ENCODE data around the gene DOCK4.

The DOCK4 gene

GRCh38 chr7:112058686-112059085 is 147.5 kb downstream of the DOCK4 start:
- H3K79me1 ChIP-seq (ENCODE audit: low read length), result peaks cover 14% of the 10 kb centered on the region
- H3K4ac ChIP-seq (ENCODE audit: low read depth, low read length), result no peak overlapping the region
- no peaks in the 10 kb centered on the region for H3K36me3 ChIP-seq (ENCODE audit: control insufficient read depth, insufficient read depth, low read length)
- peaks cover 2% of the 10 kb centered on the region for H3K4me1 ChIP-seq (ENCODE audit: control insufficient read depth, low read depth, low read length)
- H3K23ac ChIP-seq (ENCODE audit: low read length), result no peak overlapping the region
- H3K9ac ChIP-seq (ENCODE audit: low read length), result no peak overlapping the region
- H3K18ac ChIP-seq (ENCODE audit: low read length), result no peak overlapping the region
- H2BK5ac ChIP-seq (ENCODE audit: low read length), result no peak overlapping the region
- H3K27me3 ChIP-seq (ENCODE audit: insufficient read depth, low read length, poor library complexity), result no peaks in the 10 kb centered on the region
- no peak overlapping the region for H3K4me2 ChIP-seq (ENCODE audit: low read length)
- no peak overlapping the region for H3K4me3 ChIP-seq (ENCODE audit: low read length)
- no peak for DNase-seq
- no peak overlapping the region for H3K56ac ChIP-seq (ENCODE audit: low read length)
- peaks cover 9% of the 10 kb centered on the region for H3K79me2 ChIP-seq (ENCODE audit: control insufficient read depth, insufficient read depth, low read length)
- no peak overlapping the region for H2BK15ac ChIP-seq (replicated peaks; ENCODE audit: low read depth)
- H2BK120ac ChIP-seq (ENCODE audit: low read depth, low read length), result no peak overlapping the region
- H4K5ac ChIP-seq (ENCODE audit: low read length), result no peak overlapping the region
- no CpG with 5 or more reads among the region's 1 CpG for WGBS (ENCODE audit: extremely low coverage, insufficient coverage, low lambda C conversion rate)
- H3K27ac ChIP-seq (ENCODE audit: low read depth, low read length), result no peak overlapping the region
- H2AK5ac ChIP-seq (ENCODE audit: low read length), result no peak overlapping the region
- no peak overlapping the region for H4K8ac ChIP-seq (ENCODE audit: low read depth, low read length)

DNA sequence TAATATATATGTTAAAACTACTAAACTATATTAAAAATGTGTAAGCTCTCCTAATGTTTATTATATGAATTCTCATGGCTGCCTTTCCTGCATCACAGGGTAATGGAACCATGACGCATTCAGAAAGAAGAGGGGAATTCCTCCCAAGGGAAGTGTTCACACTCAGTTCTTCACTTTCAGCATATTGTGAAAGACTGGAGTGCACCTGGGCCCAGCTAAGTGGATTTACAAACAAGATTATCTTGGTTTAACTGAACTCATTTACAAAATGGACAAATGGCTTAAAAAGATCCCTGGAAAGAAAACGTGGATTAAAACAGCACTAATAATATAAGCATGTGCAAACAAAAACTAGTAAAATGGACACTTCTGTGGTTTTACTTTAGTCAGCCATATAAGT is 149.8 kb downstream of the DOCK4 start:
- WGBS (ENCODE audit: extremely low coverage, insufficient coverage, low lambda C conversion rate), result no CpG with 5 or more reads among the region's 2 CpGs
- Histone ChIP-seq H3K79me1 (ENCODE audit: low read length) (peaks cover 16% of the 10 kb centered on the region), H3K27ac (ENCODE audit: low read depth, low read length) (no peak overlapping the region), H3K4me3 (ENCODE audit: low read length) (no peak overlapping the region), H3K36me3 (ENCODE audit: control insufficient read depth, insufficient read depth, low read length) (no peaks in the 10 kb centered on the region), H3K4ac (ENCODE audit: low read depth, low read length) (no peak overlapping the region), H3K23ac (ENCODE audit: low read length) (no peak overlapping the region), H3K79me2 (ENCODE audit: control insufficient read depth, insufficient read depth, low read length) (peaks cover 12% of the 10 kb centered on the region), H2BK15ac (replicated peaks; ENCODE audit: low read depth) (no peak overlapping the region), H3K18ac (ENCODE audit: low read length) (no peak overlapping the region), H3K56ac (ENCODE audit: low read length) (no peak overlapping the region), H3K4me1 (ENCODE audit: control insufficient read depth, low read depth, low read length) (peaks cover 2% of the 10 kb centered on the region), H3K9ac (ENCODE audit: low read length) (no peak overlapping the region), H3K27me3 (ENCODE audit: insufficient read depth, low read length, poor library complexity) (no peaks in the 10 kb centered on the region), H2BK5ac (ENCODE audit: low read length) (no peak overlapping the region), H2AK5ac (ENCODE audit: low read length) (no peak overlapping the region), H4K8ac (ENCODE audit: low read depth, low read length) (no peak overlapping the region), H2BK120ac (ENCODE audit: low read depth, low read length) (no peak overlapping the region), H3K4me2 (ENCODE audit: low read length) (no peak overlapping the region), H4K5ac (ENCODE audit: low read length) (no peak overlapping the region)
- DNase-seq, result no peak

DNA sequence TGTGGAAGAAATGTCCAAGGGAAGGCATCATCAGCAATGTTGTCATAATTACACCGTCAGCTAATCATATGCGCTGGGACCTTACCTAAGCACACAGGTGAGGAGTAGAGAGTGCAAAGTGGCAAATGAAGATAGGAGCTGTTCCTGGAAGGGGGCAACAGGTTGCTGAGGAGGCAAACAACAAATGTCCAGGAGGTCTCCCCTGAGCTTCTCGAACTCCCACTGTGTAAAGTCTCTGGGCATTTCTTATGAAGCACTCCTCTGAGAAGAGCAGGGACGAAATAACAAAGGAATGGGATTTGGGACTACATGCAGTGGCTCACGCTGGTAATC is 152.5 kb downstream of the DOCK4 start:
- Histone ChIP-seq H3K27ac (ENCODE audit: low read depth, low read length) (no peak overlapping the region), H2BK120ac (ENCODE audit: low read depth, low read length) (no peak overlapping the region), H3K4me1 (ENCODE audit: control insufficient read depth, low read depth, low read length) (peaks cover under 1% of the 10 kb centered on the region), H3K4ac (ENCODE audit: low read depth, low read length) (no peak overlapping the region), H3K79me2 (ENCODE audit: control insufficient read depth, insufficient read depth, low read length) (peaks cover 11% of the 10 kb centered on the region), H2BK5ac (ENCODE audit: low read length) (no peak overlapping the region), H2AK5ac (ENCODE audit: low read length) (no peak overlapping the region), H4K5ac (ENCODE audit: low read length) (no peak overlapping the region), H3K36me3 (ENCODE audit: control insufficient read depth, insufficient read depth, low read length) (no peaks in the 10 kb centered on the region), H3K23ac (ENCODE audit: low read length) (no peak overlapping the region), H3K9ac (ENCODE audit: low read length) (no peak overlapping the region), H2BK15ac (replicated peaks; ENCODE audit: low read depth) (no peak overlapping the region), H3K56ac (ENCODE audit: low read length) (no peak overlapping the region), H3K4me3 (ENCODE audit: low read length) (no peak overlapping the region), H3K18ac (ENCODE audit: low read length) (no peak overlapping the region), H3K4me2 (ENCODE audit: low read length) (no peak overlapping the region), H4K8ac (ENCODE audit: low read depth, low read length) (no peak overlapping the region), H3K27me3 (ENCODE audit: insufficient read depth, low read length, poor library complexity) (no peaks in the 10 kb centered on the region), H3K79me1 (ENCODE audit: low read length) (peaks cover 13% of the 10 kb centered on the region)
- no peak for DNase-seq
- no CpG with 5 or more reads among the region's 5 CpGs for WGBS (ENCODE audit: extremely low coverage, insufficient coverage, low lambda C conversion rate)

GRCh38 chr7:112052993-112053736 is 153.0 kb downstream of the DOCK4 start:
- Histone ChIP-seq H3K27ac (ENCODE audit: low read depth, low read length) (no peak overlapping the region), H4K5ac (ENCODE audit: low read length) (no peak overlapping the region)

DNA sequence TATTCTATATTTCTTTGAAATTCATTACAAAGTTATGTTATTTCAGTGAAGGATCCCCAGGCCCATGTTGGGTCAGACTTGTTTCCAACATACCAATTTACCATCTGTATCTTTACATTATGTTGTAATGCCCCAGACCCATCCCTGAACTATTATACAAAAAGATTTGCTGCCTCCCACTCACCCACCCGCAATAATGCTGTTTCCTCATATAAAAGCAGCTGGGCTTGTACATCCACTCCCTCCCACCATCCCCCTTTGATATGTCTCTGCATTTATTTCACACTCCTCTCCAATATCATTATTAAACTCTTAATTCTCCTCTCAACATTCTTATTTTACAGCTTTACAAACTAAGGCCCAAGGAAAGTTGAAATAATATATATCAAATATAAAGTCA is 153.7 kb downstream of the DOCK4 start:
- Histone ChIP-seq H3K4ac (ENCODE audit: low read depth, low read length) (no peak overlapping the region), H4K5ac (ENCODE audit: low read length) (no peak overlapping the region), H3K56ac (ENCODE audit: low read length) (no peak overlapping the region), H3K27me3 (ENCODE audit: insufficient read depth, low read length, poor library complexity) (no peaks in the 10 kb centered on the region), H2BK5ac (ENCODE audit: low read length) (no peak overlapping the region), H3K18ac (ENCODE audit: low read length) (no peak overlapping the region), H2BK15ac (replicated peaks; ENCODE audit: low read depth) (no peak overlapping the region), H3K36me3 (ENCODE audit: control insufficient read depth, insufficient read depth, low read length) (no peaks in the 10 kb centered on the region), H3K79me1 (ENCODE audit: low read length) (peaks cover 11% of the 10 kb centered on the region), H3K4me1 (ENCODE audit: control insufficient read depth, low read depth, low read length) (no peaks in the 10 kb centered on the region), H3K4me2 (ENCODE audit: low read length) (no peak overlapping the region), H2AK5ac (ENCODE audit: low read length) (no peak overlapping the region), H3K4me3 (ENCODE audit: low read length) (no peak overlapping the region), H2BK120ac (ENCODE audit: low read depth, low read length) (no peak overlapping the region), H3K79me2 (ENCODE audit: control insufficient read depth, insufficient read depth, low read length) (peaks cover 11% of the 10 kb centered on the region), H3K23ac (ENCODE audit: low read length) (no peak overlapping the region), H4K8ac (ENCODE audit: low read depth, low read length) (no peak overlapping the region), H3K27ac (ENCODE audit: low read depth, low read length) (no peak overlapping the region), H3K9ac (ENCODE audit: low read length) (no peak overlapping the region)
- WGBS (ENCODE audit: extremely low coverage, insufficient coverage, low lambda C conversion rate), result no CpG with 5 or more reads among the region's 1 CpG
- DNase-seq, result no peak

More at GRCh38 chr7:112052993-112053736, 153.0 kb downstream of the DOCK4 start:
- Histone ChIP-seq H3K4ac (ENCODE audit: low read depth, low read length) (no peak overlapping the region), H3K9ac (ENCODE audit: low read length) (no peak overlapping the region), H3K36me3 (ENCODE audit: control insufficient read depth, insufficient read depth, low read length) (no peaks in the 10 kb centered on the region), H3K4me2 (ENCODE audit: low read length) (no peak overlapping the region), H3K79me1 (ENCODE audit: low read length) (peaks cover 11% of the 10 kb centered on the region), H2BK5ac (ENCODE audit: low read length) (no peak overlapping the region), H3K79me2 (ENCODE audit: control insufficient read depth, insufficient read depth, low read length) (peaks cover 11% of the 10 kb centered on the region), H3K27me3 (ENCODE audit: insufficient read depth, low read length, poor library complexity) (no peaks in the 10 kb centered on the region), H3K56ac (ENCODE audit: low read length) (no peak overlapping the region), H3K4me1 (ENCODE audit: control insufficient read depth, low read depth, low read length) (no peaks in the 10 kb centered on the region), H2AK5ac (ENCODE audit: low read length) (no peak overlapping the region), H2BK120ac (ENCODE audit: low read depth, low read length) (no peak overlapping the region), H3K23ac (ENCODE audit: low read length) (no peak overlapping the region), H3K4me3 (ENCODE audit: low read length) (no peak overlapping the region), H4K8ac (ENCODE audit: low read depth, low read length) (no peak overlapping the region), H3K18ac (ENCODE audit: low read length) (no peak overlapping the region), H2BK15ac (replicated peaks; ENCODE audit: low read depth) (no peak overlapping the region)
- no peak for DNase-seq
- WGBS (ENCODE audit: extremely low coverage, insufficient coverage, low lambda C conversion rate), result no CpG with 5 or more reads among the region's 1 CpG
